Measurements from ENCODE around the gene DGKQ. TPM values are rescaled to one million over a fixed set of nuclear protein-coding genes. Genes with fewer than 3 reads are reported as not detected.

DGKQ gene
- total and polyA plus RNA-seq, 2 of the 8 experiments (the other 6 are each of a cell fraction or from before 2014, with no cell fraction given) = 7.3 to 9.7 TPM

GRCh38 chr4:909821-910220, 63.5 kb downstream of the DGKQ start (continued):
- TF ChIP-seq SRF (IDR thresholded peaks at IDR 0.05; ENCODE audit: low read depth, low read length) = no peak
- TF ChIP-seq GABPA (IDR thresholded peaks at IDR 0.05; ENCODE audit: borderline replicate concordance, insufficient read depth, low read length) = no peak
- no peak for TF ChIP-seq CBX5 (IDR thresholded peaks at IDR 0.05; ENCODE audit: low read depth, low read length)

All from H1 (cell line).